ENCODE measurements around the gene CA10.

Gene CA10

GRCh38 chr17:51846566-51846965 is 311.9 kb downstream of the CA10 start:
- no peak for TF ChIP-seq CTCF (IDR thresholded peaks at IDR 0.05; ENCODE audit: extremely low read depth, missing control alignments)
- no peak for DNase-seq (ENCODE audit: low spot score)

- TF ChIP-seq CTCF (IDR thresholded peaks at IDR 0.05; ENCODE audit: extremely low read depth, missing control alignments), result no peak
- DNase-seq (ENCODE audit: low spot score), result no peak
Observed at GRCh38 chr17:51845776-51846175, 312.7 kb downstream of the CA10 start.

GRCh38 chr17:51842763-51843162 is 315.8 kb downstream of the CA10 start:
- no peak for TF ChIP-seq CTCF (IDR thresholded peaks at IDR 0.05; ENCODE audit: extremely low read depth, missing control alignments)
- DNase-seq (ENCODE audit: low spot score), result no peak

GRCh38 chr17:51841669-51842068 is 316.8 kb downstream of the CA10 start:
- TF ChIP-seq CTCF (IDR thresholded peaks at IDR 0.05; ENCODE audit: extremely low read depth, missing control alignments), result no peak
- DNase-seq (ENCODE audit: low spot score), result no peak

- no peak for TF ChIP-seq CTCF (IDR thresholded peaks at IDR 0.05; ENCODE audit: extremely low read depth, missing control alignments)
Observed at GRCh38 chr17:51840688-51841087, 317.8 kb downstream of the CA10 start.

GRCh38 chr17:51833620-51834019 is 324.9 kb downstream of the CA10 start:
- no peak for DNase-seq (ENCODE audit: low spot score)
- no peak for TF ChIP-seq CTCF (IDR thresholded peaks at IDR 0.05; ENCODE audit: extremely low read depth, missing control alignments)

More at GRCh38 chr17:51840688-51841087, 317.8 kb downstream of the CA10 start:
- DNase-seq (ENCODE audit: low spot score), result no peak

- TF ChIP-seq CTCF (IDR thresholded peaks at IDR 0.05; ENCODE audit: extremely low read depth, missing control alignments), result no peak
- DNase-seq (ENCODE audit: low spot score), result no peak
Observed at GRCh38 chr17:51833045-51833444, 325.5 kb downstream of the CA10 start.
